ENCODE measurements around the gene SQSTM1. TPM values are rescaled to one million over a fixed set of nuclear protein-coding genes. Genes with fewer than 3 reads are reported as not detected.

SQSTM1 gene
- total RNA-seq, 2 donors from 2014 or later = 375 to 469 TPM

GRCh38 chr5:179822444-179822990 is 1.8 kb downstream of the SQSTM1 start:
- ATAC-seq (ENCODE audit: insufficient number of reproducible peaks, low FRiP score, low read depth) (no peak), DNase-seq (ENCODE audit: low spot score) (no peak)
- H3K4me1 ChIP-seq (ENCODE audit: control insufficient read depth in 1 of 2, low read depth in 2 of 2) = peaks cover 49 to 81% of the 10 kb centered on the region in 2 donors
- H3K9me3 ChIP-seq = no peaks in the 10 kb centered on the region
- peak overlapping the region; percentile 99 for H3K4me3 ChIP-seq
- H3K36me3 ChIP-seq = peaks cover 50% of the 10 kb centered on the region
- no peak for TF ChIP-seq CTCF (IDR thresholded peaks at IDR 0.05)
- H3K27ac ChIP-seq = peak overlapping the region; percentile 25 to 100
- H3K27me3 ChIP-seq (replicated peaks; ENCODE audit: insufficient read depth) = no peaks in the 10 kb centered on the region

- Histone ChIP-seq H3K27me3 (replicated peaks; ENCODE audit: insufficient read depth) (no peaks in the 10 kb centered on the region), H3K4me1 (ENCODE audit: control insufficient read depth in 1 of 2, low read depth in 2 of 2) (peaks cover 42 to 76% of the 10 kb centered on the region in 2 donors), H3K27ac (peak overlapping the region in 1 of 2 donors; percentile 38), H3K4me3 (peak overlapping the region; percentile 99), H3K9me3 (no peaks in the 10 kb centered on the region), H3K36me3 (peaks cover 64% of the 10 kb centered on the region)
- ATAC-seq (ENCODE audit: insufficient number of reproducible peaks, low FRiP score, low read depth) (no peak), DNase-seq (ENCODE audit: low spot score) (no peak)
- TF ChIP-seq CTCF (IDR thresholded peaks at IDR 0.05) = no peak
Measured at GRCh38 chr5:179823937-179824744, 3.4 kb downstream of the SQSTM1 start.

GRCh38 chr5:179824745-179825112 is 4.0 kb downstream of the SQSTM1 start:
- DNase-seq (ENCODE audit: low spot score) (no peak), ATAC-seq (ENCODE audit: insufficient number of reproducible peaks, low FRiP score, low read depth) (no peak)
- peaks cover 68% of the 10 kb centered on the region for H3K36me3 ChIP-seq
- no peaks in the 10 kb centered on the region for H3K27me3 ChIP-seq (replicated peaks; ENCODE audit: insufficient read depth)
- no peak overlapping the region for H3K4me3 ChIP-seq
- H3K27ac ChIP-seq = no peak overlapping the region
- TF ChIP-seq CTCF (IDR thresholded peaks at IDR 0.05) = no peak
- peaks cover 36 to 70% of the 10 kb centered on the region in 2 donors for H3K4me1 ChIP-seq (ENCODE audit: control insufficient read depth in 1 of 2, low read depth in 2 of 2)
- H3K9me3 ChIP-seq = no peaks in the 10 kb centered on the region

DNA sequence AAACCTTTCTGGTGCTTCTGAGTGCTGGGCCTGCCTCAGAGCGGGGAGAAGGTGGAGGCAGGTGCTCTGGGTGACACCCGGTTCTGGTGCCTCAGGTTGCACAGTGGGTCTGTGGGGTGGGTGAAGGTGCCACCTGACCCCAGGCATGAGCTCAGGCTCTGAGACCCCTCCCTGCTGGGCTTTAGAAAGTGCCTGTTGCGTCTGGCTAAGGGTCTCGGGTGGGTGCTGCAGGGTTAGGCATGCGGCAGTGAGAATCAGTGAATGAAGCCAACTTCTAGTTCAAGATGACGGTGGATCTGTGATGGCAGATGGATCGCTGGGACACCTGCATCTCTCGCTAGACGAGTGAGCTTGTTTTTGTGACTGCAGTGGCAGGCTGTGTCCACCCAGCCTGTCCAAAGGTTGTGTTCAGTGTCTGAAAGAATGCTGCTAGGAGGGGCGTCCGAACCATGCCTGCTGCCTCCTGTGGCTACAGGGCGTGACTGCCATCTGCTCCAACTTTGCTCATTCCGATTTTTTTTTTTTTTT is 5.0 kb downstream of the SQSTM1 start:
- H3K4me3 ChIP-seq = no peak overlapping the region
- H3K9me3 ChIP-seq = no peaks in the 10 kb centered on the region
- TF ChIP-seq CTCF (IDR thresholded peaks at IDR 0.05) = no peak
- H3K27me3 ChIP-seq (replicated peaks; ENCODE audit: insufficient read depth) = no peaks in the 10 kb centered on the region
- H3K4me1 ChIP-seq (ENCODE audit: control insufficient read depth in 1 of 2, low read depth in 2 of 2) = peaks cover 33 to 64% of the 10 kb centered on the region in 2 donors
- peaks cover 78% of the 10 kb centered on the region for H3K36me3 ChIP-seq
- H3K27ac ChIP-seq = no peak overlapping the region
- no peak for ATAC-seq (ENCODE audit: insufficient number of reproducible peaks, low FRiP score, low read depth)
- no peak for DNase-seq (ENCODE audit: low spot score)

DNA sequence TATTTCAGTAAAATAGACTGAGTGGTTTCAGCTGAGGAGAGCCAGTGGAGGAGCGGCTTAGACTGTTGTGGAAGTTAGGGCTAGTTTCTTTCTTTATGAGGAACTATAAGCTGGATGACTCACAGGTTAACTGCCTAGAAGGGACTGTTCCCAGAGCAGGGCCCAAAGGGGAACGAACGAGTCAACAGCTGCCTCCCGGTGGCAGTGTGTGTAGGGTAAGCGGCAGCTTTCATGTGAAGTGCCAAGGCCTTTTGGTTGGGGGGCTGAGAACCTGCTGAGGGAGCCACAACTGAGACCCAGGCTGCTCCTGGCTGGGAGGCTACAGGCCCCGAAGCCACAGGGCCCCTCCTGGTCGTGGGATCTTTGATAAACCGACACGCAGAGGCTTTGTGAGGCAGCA is 7.0 kb downstream of the SQSTM1 start:
- Histone ChIP-seq H3K9me3 (no peaks in the 10 kb centered on the region), H3K27me3 (replicated peaks; ENCODE audit: insufficient read depth) (no peaks in the 10 kb centered on the region), H3K4me1 (ENCODE audit: control insufficient read depth in 1 of 2, low read depth in 2 of 2) (peaks cover 25 to 54% of the 10 kb centered on the region in 2 donors), H3K36me3 (peaks cover 92% of the 10 kb centered on the region), H3K4me3 (no peak overlapping the region), H3K27ac (peak overlapping the region in 1 of 2 donors; percentile 26)
- no peak for TF ChIP-seq CTCF (IDR thresholded peaks at IDR 0.05)
- ATAC-seq (ENCODE audit: insufficient number of reproducible peaks, low FRiP score, low read depth) (no peak), DNase-seq (ENCODE audit: low spot score) (no peak)
